ENCODE data around the gene COL23A1.
"Not testable (repeated sequence)": the region's sequence is repeated elsewhere in the genome, so short reads cannot be mapped to it uniquely, and the experiment has no call there.

COL23A1 gene

GRCh38 chr5:178333821-178334481 lies 256.2 kb downstream of the COL23A1 start:
- DNase-seq: no peak

- no peak for DNase-seq
These were observed 258.0 kb downstream of the COL23A1 start for GRCh38 chr5:178332210-178332641.

- DNase-seq: no peak
These were observed 258.6 kb downstream of the COL23A1 start for GRCh38 chr5:178331491-178331996.

- DNase-seq: no peak
These were observed 259.3 kb downstream of the COL23A1 start for GRCh38 chr5:178330791-178331404.

GRCh38 chr5:178328826-178329730 lies 261.1 kb downstream of the COL23A1 start:
- DNase-seq: no peak

- DNase-seq: no peak
These were observed 262.1 kb downstream of the COL23A1 start for GRCh38 chr5:178327931-178328711.

- no peak for DNase-seq
These were observed 262.7 kb downstream of the COL23A1 start for GRCh38 chr5:178327446-178327845.

- DNase-seq: no peak
These were observed 263.8 kb downstream of the COL23A1 start for GRCh38 chr5:178326374-178326715.

- DNase-seq: peak; percentile 48
These were observed 264.4 kb downstream of the COL23A1 start for GRCh38 chr5:178325679-178326373.

- DNase-seq: no peak
These were observed 264.9 kb downstream of the COL23A1 start for GRCh38 chr5:178325311-178325678.

- DNase-seq: no peak
These were observed 265.5 kb downstream of the COL23A1 start for GRCh38 chr5:178324481-178325310.

- no peak for DNase-seq
These were observed 266.2 kb downstream of the COL23A1 start for GRCh38 chr5:178323961-178324360.

- no peak for DNase-seq
These were observed 266.7 kb downstream of the COL23A1 start for GRCh38 chr5:178323541-178323865.

- no peak for DNase-seq
These were observed 267.3 kb downstream of the COL23A1 start for GRCh38 chr5:178322736-178323540.

- DNase-seq: no peak
These were observed 269.8 kb downstream of the COL23A1 start for GRCh38 chr5:178320281-178320855.

- no peak for DNase-seq
These were observed 270.6 kb downstream of the COL23A1 start for GRCh38 chr5:178319541-178320041.

- no peak for DNase-seq
These were observed 271.3 kb downstream of the COL23A1 start for GRCh38 chr5:178318893-178319292.

- no peak for DNase-seq
These were observed 271.8 kb downstream of the COL23A1 start for GRCh38 chr5:178318382-178318781.

- not testable (repeated sequence) for DNase-seq
These were observed 272.5 kb downstream of the COL23A1 start for GRCh38 chr5:178317727-178318126.

Data from fibroblast of skin of abdomen (primary cell).